ENCODE results near the gene GULP1.

- TF ChIP-seq CTCF (IDR thresholded peaks at IDR 0.05) (no peak), POLR2A (IDR thresholded peaks at IDR 0.05) (no peak)
Measured at GRCh38 chr2:188631037-188631809, 339.5 kb downstream of the GULP1 start.

Data from adrenal gland (tissue), 5 donors.